GM21619 (cell line): ENCODE results near the gene EPGN.
"Not testable (repeated sequence)": the region's sequence is repeated elsewhere in the genome, so short reads cannot be mapped to it uniquely, and the experiment has no call there.

Experiments used
- ATAC-seq: cut with Tn5 transposase; IDR thresholded peaks from one replicate; pipeline ENCODE4 v1.9.1; 2021; ENCODE audit not compliant: unreplicated experiment

EPGN gene

GRCh38 chr4:74335341-74336021, 27.2 kb downstream of the EPGN start:
- peak; percentile 72 for ATAC-seq

DNA sequence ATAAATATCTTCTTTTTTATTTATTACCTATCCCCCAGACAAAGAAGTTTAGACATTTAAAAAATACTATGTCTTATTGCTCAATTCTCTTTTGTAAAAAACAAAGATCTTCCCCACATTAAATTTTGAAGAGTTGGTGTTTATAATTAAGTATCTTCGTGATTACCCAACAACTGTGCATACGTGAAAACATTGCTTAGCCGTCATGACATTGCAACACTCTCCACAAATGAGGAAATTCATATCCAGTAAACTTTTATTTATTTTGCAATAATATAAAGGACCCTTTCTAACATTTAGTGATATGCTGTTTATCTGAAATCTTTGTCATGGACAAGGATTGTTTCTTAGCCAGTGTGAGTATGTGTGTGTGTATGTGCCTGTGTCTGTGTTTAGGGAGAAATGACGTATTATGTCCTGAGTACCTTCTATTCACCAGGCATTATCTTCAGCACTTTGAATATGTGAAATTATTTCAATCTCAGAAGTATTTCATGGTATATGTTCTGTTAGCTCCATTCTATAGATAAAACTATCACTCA, 30.6 kb downstream of the EPGN start:
- ATAC-seq = no peak

GRCh38 chr4:74339501-74339900, 31.2 kb downstream of the EPGN start:
- ATAC-seq = no peak

GRCh38 chr4:74340421-74340820, 32.2 kb downstream of the EPGN start:
- not testable (repeated sequence) for ATAC-seq

DNA sequence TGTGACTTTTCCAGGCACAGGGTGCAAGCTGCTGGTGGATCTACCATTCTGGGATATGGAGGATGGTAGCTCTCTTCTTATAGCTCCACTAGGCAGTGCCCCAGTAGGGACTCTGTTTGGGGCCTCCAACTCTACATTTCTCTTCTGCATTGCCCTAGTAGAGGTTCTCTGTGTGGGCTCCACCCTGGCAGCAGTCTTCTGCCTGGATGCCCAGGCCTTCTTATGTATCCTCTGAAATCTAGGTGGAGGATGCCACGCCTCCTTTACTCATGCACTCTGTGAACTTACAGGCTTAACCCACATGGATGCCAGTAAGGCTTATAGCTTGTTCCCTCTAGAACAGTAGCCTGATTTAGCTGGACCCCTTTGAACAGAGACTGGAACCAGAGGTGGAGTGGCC, 35.8 kb downstream of the EPGN start:
- no peak for ATAC-seq

DNA sequence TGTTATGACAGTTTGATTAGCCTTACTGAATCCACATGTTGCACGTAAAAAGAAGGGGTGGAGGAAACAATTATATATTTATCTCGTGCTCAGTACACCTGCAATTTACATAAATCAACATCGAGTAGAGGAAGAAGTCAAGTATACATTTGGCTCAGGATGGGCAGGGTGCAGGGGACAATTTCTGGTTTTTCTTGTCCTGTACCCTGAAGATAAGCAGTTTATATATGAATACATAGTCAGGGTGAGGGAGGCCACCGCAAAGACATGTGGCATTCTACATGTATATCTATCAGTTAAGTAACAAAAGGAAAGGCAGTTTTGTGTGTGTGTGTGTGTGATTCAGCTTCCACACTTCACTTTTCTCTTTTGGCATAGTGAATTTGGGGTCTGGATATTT, 45.6 kb downstream of the EPGN start:
- no peak for ATAC-seq

- ATAC-seq = no peak
Observed at GRCh38 chr4:74357965-74358364, 49.7 kb downstream of the EPGN start.

DNA sequence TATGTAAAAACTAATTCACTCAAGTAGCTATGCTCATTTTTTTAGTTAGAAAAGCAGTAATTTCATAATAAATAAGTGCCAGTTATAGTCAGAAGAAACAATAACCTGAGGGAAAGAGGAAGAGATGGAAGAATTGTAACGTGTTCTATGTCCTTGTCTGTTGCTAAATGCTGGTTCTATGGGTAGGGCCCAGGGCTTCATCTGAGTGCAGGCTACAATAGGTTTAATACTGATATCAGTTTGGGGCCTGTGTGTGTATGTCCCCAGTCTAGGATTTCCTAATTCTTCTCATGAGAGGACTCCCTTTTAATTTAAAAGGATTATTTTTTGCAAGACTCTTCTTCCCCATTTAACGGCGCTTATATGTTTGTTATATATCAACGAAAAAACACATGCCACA, 53.4 kb downstream of the EPGN start:
- ATAC-seq = no peak

GRCh38 chr4:74362347-74362746, 54.1 kb downstream of the EPGN start:
- no peak for ATAC-seq

DNA sequence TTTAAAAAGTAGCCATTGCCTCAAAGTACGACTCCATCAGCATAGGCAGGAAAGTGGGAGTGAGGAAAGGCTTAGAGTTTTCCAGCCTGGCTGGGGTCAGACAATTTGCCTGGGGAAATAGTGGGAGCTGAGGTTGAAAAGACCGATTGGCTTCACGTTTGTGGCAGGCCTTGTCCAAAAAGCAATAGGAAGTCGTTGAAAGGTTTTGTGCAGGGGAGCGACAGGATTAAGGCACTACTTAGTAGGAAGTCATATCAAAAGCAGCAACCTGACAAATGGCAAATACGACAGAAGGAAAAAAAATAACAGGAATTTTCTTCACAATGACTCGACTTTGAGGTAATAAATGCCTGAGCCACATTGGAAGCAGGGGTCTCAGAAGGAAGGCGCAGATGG, 56.0 kb downstream of the EPGN start:
- no peak for ATAC-seq

- peak; percentile 30 for ATAC-seq
Observed at GRCh38 chr4:74364652-74365491, 56.6 kb downstream of the EPGN start, which contains the start of gene EREG. Gene EREG, plus strand, starts transcription at chr4:74365145. Its CDS starts 164 bp downstream, at chr4:74365309.

DNA sequence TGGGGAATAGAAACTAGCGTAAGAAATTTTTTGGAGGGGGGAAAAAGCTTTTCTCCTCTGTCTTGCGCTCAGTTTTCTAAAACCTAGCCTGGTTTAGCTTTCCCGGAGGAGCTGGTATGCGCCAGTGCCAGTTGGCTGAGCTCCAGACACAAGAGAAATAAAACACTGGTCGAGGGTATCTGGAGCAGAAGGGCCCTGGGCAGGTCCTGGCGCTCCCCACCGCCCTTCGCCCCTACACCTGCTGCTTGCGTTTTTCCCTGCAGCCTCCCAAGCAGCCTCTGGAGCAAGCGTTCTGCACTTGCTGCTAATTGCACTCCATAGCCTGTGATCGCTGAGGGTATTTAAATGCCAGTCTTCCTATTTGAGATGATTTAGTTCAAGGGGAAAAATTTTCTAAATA, 57.5 kb downstream of the EPGN start:
- ATAC-seq = no peak
